GM12872 (cell line): Measurements from ENCODE around the gene PNPLA7.

ENCODE experiments used
- CTCF ChIP-seq: IDR thresholded peaks from 3 replicates; pipeline ENCODE4 v1.5.1; 2011; ENCODE audit warnings: low read depth, mild to moderate bottlenecking, low read length, moderate library complexity; ENCODE audit not compliant: insufficient read depth

PNPLA7 gene

GRCh38 chr9:137486545-137487453, 63.4 kb downstream of the PNPLA7 start:
- TF ChIP-seq CTCF: no peak

- TF ChIP-seq CTCF: no peak
Measured at GRCh38 chr9:137486141-137486490, 64.1 kb downstream of the PNPLA7 start.

DNA sequence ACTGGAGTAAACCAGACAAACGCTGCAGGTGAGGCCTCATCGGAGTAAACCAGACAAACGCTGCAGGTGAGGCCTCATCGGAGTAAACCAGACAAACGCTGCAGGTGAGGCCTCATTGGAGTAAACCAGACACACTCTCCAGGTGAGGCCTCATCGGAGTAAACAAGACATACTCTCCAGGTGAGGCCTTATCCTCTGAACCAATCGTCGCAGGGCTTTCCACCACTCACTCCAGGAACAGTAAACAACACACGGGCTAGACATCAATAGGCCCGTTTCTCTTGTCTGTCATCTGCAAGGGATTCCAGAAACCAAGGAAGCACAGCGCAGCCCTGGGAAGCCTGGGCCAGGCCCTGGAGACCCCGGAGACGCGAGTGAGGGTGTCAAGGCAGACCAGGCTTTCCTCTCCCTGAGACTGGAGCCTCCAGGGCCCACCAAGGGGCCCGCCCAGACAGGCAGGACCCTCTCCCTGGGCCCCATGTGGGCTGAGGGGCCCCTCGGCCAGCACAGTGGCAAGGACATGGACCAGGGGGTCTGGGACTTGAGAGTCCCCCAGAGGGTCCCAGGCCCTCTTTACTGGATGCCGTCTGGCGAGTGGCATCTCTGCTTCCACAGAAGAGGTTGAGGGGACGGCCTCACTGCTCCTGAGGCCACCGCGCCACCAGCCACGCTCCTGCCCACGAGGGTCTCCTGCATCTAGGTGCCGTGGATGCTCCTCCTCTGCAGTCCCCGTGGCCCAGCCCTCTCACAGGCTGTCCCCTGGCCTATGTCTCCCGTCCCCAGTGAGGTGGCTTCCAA, 64.7 kb downstream of the PNPLA7 start:
- no peak for TF ChIP-seq CTCF

GRCh38 chr9:137484551-137485315, 65.5 kb downstream of the PNPLA7 start:
- TF ChIP-seq CTCF: no peak

- TF ChIP-seq CTCF: no peak
Measured at GRCh38 chr9:137482094-137482781, 68.0 kb downstream of the PNPLA7 start.

DNA sequence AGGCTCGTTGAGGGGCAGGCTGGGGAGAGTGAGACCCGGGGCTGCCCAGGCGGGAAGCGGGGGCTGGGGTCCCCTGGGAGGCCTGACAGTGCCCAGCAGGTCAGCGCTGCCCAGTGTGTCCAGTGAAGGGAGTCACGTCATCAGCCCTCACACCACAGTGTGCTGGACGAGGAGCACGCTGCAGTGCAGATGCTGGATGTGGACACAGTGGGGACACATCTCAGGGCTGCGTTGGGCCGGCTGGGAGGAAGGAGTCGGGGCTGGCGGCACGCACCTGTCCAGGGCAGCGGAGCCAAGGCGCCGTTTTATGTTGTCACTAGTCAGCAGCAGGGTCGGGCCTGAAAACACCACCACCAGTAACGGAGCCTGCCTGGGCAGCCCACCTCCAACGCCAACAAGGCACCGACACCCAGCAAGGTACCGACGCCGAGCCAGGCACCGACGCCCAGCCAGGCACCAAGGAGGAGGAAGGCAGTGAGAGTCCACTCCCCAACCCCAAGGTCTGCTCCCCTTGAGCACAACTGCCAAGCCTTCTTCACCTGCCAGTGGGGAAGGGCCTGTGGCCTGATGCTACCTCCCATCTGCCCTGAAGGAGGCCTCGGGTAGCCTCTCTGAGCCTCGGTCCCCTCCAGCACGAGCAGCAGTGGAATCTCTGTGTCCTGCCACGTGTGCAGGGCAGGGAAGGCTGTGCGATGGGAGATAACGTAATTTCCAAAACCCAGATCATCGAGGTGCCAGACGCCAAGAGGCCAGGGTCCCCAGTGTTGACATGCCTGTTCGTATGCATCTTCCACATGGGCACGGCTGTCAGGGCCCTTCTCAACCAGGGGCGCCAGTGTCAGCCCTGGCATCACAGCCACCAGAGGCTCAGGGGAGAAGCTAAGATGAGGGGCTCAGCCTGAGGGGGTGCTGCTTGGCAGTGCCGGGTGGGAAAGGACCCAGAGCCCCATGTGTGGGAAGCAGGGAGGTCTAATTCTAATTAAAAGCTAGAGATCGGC, 69.2 kb downstream of the PNPLA7 start:
- no peak for TF ChIP-seq CTCF
